SK-N-SH (cell line): ENCODE measurements around the gene SNX10. TPM values are rescaled to one million over a fixed set of nuclear protein-coding genes. Genes with fewer than 3 reads are reported as not detected.
A peak's percentile ranks its signal among the peaks of the same experiment; 100 is the strongest.

ENCODE experiments used
- CTCF ChIA-PET: fragments of 300-600, 350-600 bp; formaldehyde crosslinking; extraction: SDS; loops from one replicate; lab custom pipeline; 2021; lab: Yijun Ruan, JAX
- POLR2A ChIA-PET: fragments of 350-600 bp; sonication (Branson Sonifier 250); formaldehyde crosslinking; extraction: SDS; loops from one replicate; lab custom pipeline; 2020; ENCODE audit warnings: antibody characterized with exemption, inconsistent platforms; lab: Yijun Ruan, JAX
- DNase-seq: peaks from one replicate; pipeline ENCODE4 v3.0.0; 2012
- H2AFZ ChIP-seq: fragments of 200-600 bp; sonication (generic); 2 replicates; pipeline ENCODE4 v1.8.1; 2016; ENCODE audit warnings: antibody characterized with exemption, mild to moderate bottlenecking, low read depth
- H3F3A ChIP-seq: fragments of 200-600 bp; sonication (generic); replicated peaks from 2 replicates; pipeline ENCODE3; 2016; ENCODE audit warnings: antibody characterized with exemption, mild to moderate bottlenecking; ENCODE audit not compliant: insufficient read depth
- H3K27ac ChIP-seq, 2 experiments: fragments of 200-500 bp in 1 of 2; fragments of 200-600 bp in 1 of 2; sonication (Bioruptor generic) in 1 of 2; sonication (generic), shearing (Covaris generic) in 1 of 2; 2 replicates each; pipeline versions ENCODE4 v1.5.1 to v1.6.1; 2014 to 2016; ENCODE audit warnings: low read depth in 2 of 2, inconsistent platforms in 1 of 2, low read length in 1 of 2, mild to moderate bottlenecking in 1 of 2, mixed read lengths in 1 of 2
- H3K27me3 ChIP-seq: fragments of 200-600 bp; sonication (generic), shearing (Covaris generic); 2 replicates; pipeline ENCODE4 v1.6.1; 2016; ENCODE audit warnings: mixed run types; ENCODE audit not compliant: insufficient read depth
- H3K36me3 ChIP-seq, 2 experiments: fragments of 200-500 bp in 1 of 2; fragments of 200-600 bp in 1 of 2; sonication (Bioruptor generic) in 1 of 2; sonication (generic) in 1 of 2; replicated peaks in 1 of 2; 2 replicates each; pipeline versions ENCODE3 to v1.5.1; 2014 to 2016; ENCODE audit warnings: low read length in 1 of 2, mild to moderate bottlenecking in 1 of 2; ENCODE audit not compliant: insufficient read depth in 2 of 2, control insufficient read depth in 1 of 2
- H3K4me1 ChIP-seq, 2 experiments: fragments of 200-500 bp in 1 of 2; fragments of 200-600 bp in 1 of 2; sonication (Bioruptor generic) in 1 of 2; sonication (generic), shearing (Covaris generic) in 1 of 2; 2 replicates each; pipeline versions ENCODE4 v1.5.1 to v1.6.1; 2014 to 2016; ENCODE audit warnings: low read depth in 1 of 2, low read length in 1 of 2, mixed run types in 1 of 2; ENCODE audit not compliant: insufficient read depth in 2 of 2, control insufficient read depth in 1 of 2
- H3K4me2 ChIP-seq: fragments of 200-600 bp; sonication (generic), shearing (Covaris generic); 2 replicates; pipeline ENCODE4 v1.6.1; 2017; ENCODE audit warnings: mixed run types
- H3K4me3 ChIP-seq, 2 experiments: fragments of 200-500 bp in 1 of 2; fragments of 200-600 bp in 1 of 2; sonication (Bioruptor generic) in 1 of 2; sonication (generic), shearing (Covaris generic) in 1 of 2; 2 replicates each; pipeline versions ENCODE4 v1.5.1 to v1.8.1; 2014 to 2016; ENCODE audit warnings: low read depth in 2 of 2, inconsistent platforms in 1 of 2, low read length in 1 of 2, mild to moderate bottlenecking in 1 of 2, mixed read lengths in 1 of 2, moderate library complexity in 1 of 2
- H3K79me2 ChIP-seq: fragments of 200-600 bp; sonication (generic); 2 replicates; pipeline ENCODE4 v1.8.1; 2017; ENCODE audit warnings: mild to moderate bottlenecking; ENCODE audit not compliant: insufficient read depth
- H3K9ac ChIP-seq: fragments of 200-600 bp; sonication (generic); 2 replicates; pipeline ENCODE4 v1.6.1; 2017; ENCODE audit warnings: mixed run types
- H3K9me2 ChIP-seq: fragments of 200-600 bp; sonication (generic); 2 replicates; pipeline ENCODE4 v1.6.1; 2017; ENCODE audit warnings: mixed run types
- H3K9me3 ChIP-seq: fragments of 200-600 bp; sonication (generic); 2 replicates; pipeline ENCODE4 v1.6.1; 2017; ENCODE audit warnings: mixed run types, mild to moderate bottlenecking, moderate library complexity
- H4K20me1 ChIP-seq: fragments of 200-600 bp; sonication (generic); 2 replicates; pipeline ENCODE4 v1.6.1; 2017; ENCODE audit warnings: mild to moderate bottlenecking, mixed run types; ENCODE audit not compliant: insufficient read depth
- CHD2 ChIP-seq: fragments of 150-350 bp; IDR thresholded peaks from 2 replicates; pipeline ENCODE4 v1.6.1; 2018; ENCODE audit warnings: low read length; ENCODE audit not compliant: partially characterized antibody
- EP300 ChIP-seq, 2 experiments: IDR thresholded peaks; 2 replicates each; pipeline versions ENCODE4 v1.4.0 to v1.6.1; 2012; ENCODE audit warnings: borderline replicate concordance in 1 of 2, low read depth in 1 of 2, low read length in 1 of 2
- EZH2phosphoT487 ChIP-seq: fragments of 200-600 bp; sonication (generic); IDR thresholded peaks from 2 replicates; pipeline ENCODE4 v1.6.1; 2017; ENCODE audit warnings: low read depth, mixed run types, mild to moderate bottlenecking, antibody characterized with exemption, moderate library complexity, borderline replicate concordance
- IRF3 ChIP-seq: fragments of 150-350 bp; IDR thresholded peaks from 2 replicates; pipeline ENCODE4 v1.6.1; 2016; ENCODE audit warnings: mild to moderate bottlenecking, low read depth, low read length
- MXI1 ChIP-seq: IDR thresholded peaks from 2 replicates; pipeline ENCODE4 v1.6.1; 2012; ENCODE audit warnings: mild to moderate bottlenecking, low read depth, low read length, improper control_type of control experiment
- RAD21 ChIP-seq: IDR thresholded peaks from 2 replicates; pipeline ENCODE4 v1.6.1; 2012; ENCODE audit warnings: mild to moderate bottlenecking, low read length
- REST ChIP-seq: IDR thresholded peaks from 2 replicates; pipeline ENCODE4 v1.6.1; 2012; ENCODE audit warnings: mild to moderate bottlenecking, low read depth, low read length, moderate library complexity
- SIN3A ChIP-seq: IDR thresholded peaks from 2 replicates; pipeline ENCODE4 v1.6.1; 2012; ENCODE audit warnings: low read depth, mild to moderate bottlenecking, low read length, moderate library complexity, borderline replicate concordance
- SMC3 ChIP-seq: IDR thresholded peaks from 2 replicates; pipeline ENCODE4 v1.6.1; 2012; ENCODE audit warnings: low read depth, low read length, improper control_type of control experiment
- WGBS: methylation state at CpG from one replicate; pipeline ENCODE4 v1.1.6; 2017; ENCODE audit warnings: low lambda C conversion rate; 5-methylcytosine and 5-hydroxymethylcytosine counted together
- polyA plus RNA-seq, 3 experiments: library from polyadenylated mRNA; depleted of rRNA; stranded (reverse); fragments of >200 nt; gene quantifications; 2 replicates each; pipeline ENCODE4 v1.2.3, GENCODE V29; 2012
- TF ChIP-seq, protein P1 (sequence below): IDR thresholded peaks from 2 replicates; pipeline ENCODE4 v1.4.0; 2012; ENCODE audit warnings: low read depth, borderline replicate concordance

SNX10 gene
- polyA plus RNA-seq (2012; rRNA removed), result 0.02 and 0.13 TPM in 2 replicates
- polyA plus RNA-seq (2012; cell fraction: cytosol; rRNA removed), result 0.09 and 0.21 TPM in 2 replicates
- 0.07 and 0.12 TPM in 2 replicates for polyA plus RNA-seq (2012; cell fraction: nucleus; rRNA removed)

DNA sequence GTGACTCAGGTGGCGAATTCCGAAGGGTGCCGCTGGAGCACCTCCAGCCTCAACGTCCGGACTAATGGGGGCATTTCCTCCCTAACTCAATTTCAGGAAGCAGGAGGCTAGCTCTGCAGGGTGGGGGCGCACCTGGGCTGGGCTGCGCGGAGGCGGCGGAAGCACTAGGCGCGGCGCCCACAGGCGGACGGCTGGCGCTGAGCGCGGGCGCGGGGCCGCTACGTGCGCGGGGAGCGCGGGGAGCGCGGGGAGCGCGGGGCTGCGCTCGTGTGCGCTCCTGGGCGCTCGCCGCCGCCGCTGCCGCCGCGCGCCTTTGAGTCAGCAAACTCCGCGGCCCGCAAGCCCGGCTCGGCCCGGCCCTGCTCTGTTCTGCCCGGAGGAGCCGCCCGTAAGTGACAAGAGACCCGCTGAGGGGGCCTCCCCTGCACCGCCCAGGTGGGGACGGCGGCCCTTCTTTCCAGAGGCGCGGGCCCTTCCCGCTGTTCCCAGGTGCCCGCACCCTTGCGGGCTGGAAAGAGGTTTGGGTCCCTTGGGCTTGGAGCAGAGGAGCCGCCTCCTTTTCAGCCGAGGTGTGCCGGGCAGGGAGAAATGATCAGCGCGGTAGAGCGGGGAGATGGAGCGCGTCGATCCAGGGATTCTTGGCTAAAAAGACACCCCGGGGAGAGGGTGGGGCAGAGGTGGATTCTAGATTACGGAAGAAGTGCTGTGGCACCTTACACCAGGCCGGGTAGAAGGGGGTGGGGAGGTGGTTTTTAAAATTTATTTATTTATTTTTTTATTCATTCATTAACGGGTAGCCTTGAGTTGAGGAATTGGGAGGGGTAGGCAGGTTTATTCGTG lies at the start of gene SNX10:
Gene SNX10, plus strand, starts transcription at position 164 of the 840 bp plus-strand sequence. CDS start 54,581 bp downstream, outside the sequence.
- Histone ChIP-seq H3K27ac (no peak within 1 kb of the TSS), H3K4me3 (peak within 1 kb of the TSS; percentile 50 to 59), H4K20me1 (no peaks in the 10 kb centered on the region), H3K27me3 (no peaks in the 10 kb centered on the region), H3K79me2 (no peaks in the 10 kb centered on the region), H2AFZ (0 out of 2 replicates have a peak within 1 kb of the TSS, but pooled peaks have one; percentile 71), H3K4me1 (peaks cover 0 to 9% of the 10 kb centered on the region in 2 experiments; a peak in 1 of 4 replicates), H3K36me3 (no peaks in the 10 kb centered on the region), H3K9me3 (no peaks in the 10 kb centered on the region), H3F3A (no peaks in the 10 kb centered on the region), H3K9ac (no peak within 1 kb of the TSS), H3K9me2 (no peaks in the 10 kb centered on the region), H3K4me2 (peak within 1 kb of the TSS; percentile 66; the same call in 1 of the 2 replicates)
- peak; percentile 85 for DNase-seq
- 31% methylated on average over 21 of the region's 74 CpGs for WGBS
- ChIA-PET POLR2A (no interaction called here), CTCF (interaction anchor here (0.8 to 1.9 kb wide), 5 partner anchors 37 to 399 kb away, joined by 3 to 4 read pairs (median 4); no protein-coding TSS in a partner anchor)
- TF ChIP-seq RAD21, result 0 out of 2 replicates have a peak, but pooled peaks have one; percentile 25
- TF ChIP-seq, protein P1, sequence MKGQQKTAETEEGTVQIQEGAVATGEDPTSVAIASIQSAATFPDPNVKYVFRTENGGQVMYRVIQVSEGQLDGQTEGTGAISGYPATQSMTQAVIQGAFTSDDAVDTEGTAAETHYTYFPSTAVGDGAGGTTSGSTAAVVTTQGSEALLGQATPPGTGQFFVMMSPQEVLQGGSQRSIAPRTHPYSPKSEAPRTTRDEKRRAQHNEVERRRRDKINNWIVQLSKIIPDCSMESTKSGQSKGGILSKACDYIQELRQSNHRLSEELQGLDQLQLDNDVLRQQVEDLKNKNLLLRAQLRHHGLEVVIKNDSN, result no peak
- no peak for TF ChIP-seq EZH2phosphoT487

DNA sequence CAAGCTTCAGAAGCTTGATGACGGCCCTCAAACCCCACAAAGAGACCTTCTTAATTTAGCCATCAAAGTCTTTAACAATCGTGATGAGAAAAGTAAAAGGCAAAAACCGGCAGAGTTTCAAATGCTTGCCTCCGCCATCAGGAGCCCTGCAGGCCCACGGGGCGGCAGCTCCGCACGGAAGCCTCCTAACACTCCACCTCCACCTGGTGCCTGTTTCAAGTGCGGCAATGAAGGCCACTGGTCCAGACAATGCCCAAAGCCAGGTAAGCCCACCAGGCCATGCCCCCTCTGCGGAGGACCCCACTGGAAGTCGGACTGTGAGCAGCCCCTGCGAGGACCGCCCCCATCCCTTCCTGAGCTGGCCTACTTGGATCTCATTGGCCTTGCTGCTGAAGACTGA lies 46.5 kb upstream of the SNX10 start:
- 70% methylated on average over 13 of the region's 13 CpGs for WGBS
- CTCF ChIA-PET, result no interaction called here
- H3K36me3 ChIP-seq, result no peaks in the 10 kb centered on the region
- no peaks in the 10 kb centered on the region for H3F3A ChIP-seq
- no peak overlapping the region for H3K4me3 ChIP-seq
- H4K20me1 ChIP-seq, result no peaks in the 10 kb centered on the region
- H3K27me3 ChIP-seq, result 0 out of 2 replicates have a peak, but pooled peaks cover 4% of the 10 kb centered on the region
- H3K4me1 ChIP-seq, result no peaks in the 10 kb centered on the region
- TF ChIP-seq SIN3A, result no peak
- TF ChIP-seq MXI1, result no peak
- no peaks in the 10 kb centered on the region for H3K79me2 ChIP-seq
- no peak for DNase-seq
- no peak overlapping the region for H3K9ac ChIP-seq
- POLR2A ChIA-PET, result no interaction called here
- no peak overlapping the region for H2AFZ ChIP-seq
- H3K4me2 ChIP-seq, result no peak overlapping the region
- H3K9me2 ChIP-seq, result no peaks in the 10 kb centered on the region
- H3K9me3 ChIP-seq, result no peaks in the 10 kb centered on the region
- no peak overlapping the region for H3K27ac ChIP-seq

- Histone ChIP-seq H3K4me1 (no peaks in the 10 kb centered on the region), H3K9ac (no peak overlapping the region), H3K9me2 (no peaks in the 10 kb centered on the region), H3K27me3 (no peaks in the 10 kb centered on the region; the same call in 1 of the 2 replicates), H3F3A (no peaks in the 10 kb centered on the region), H2AFZ (no peak overlapping the region), H3K9me3 (no peaks in the 10 kb centered on the region), H3K4me3 (no peak overlapping the region), H4K20me1 (no peaks in the 10 kb centered on the region), H3K27ac (no peak overlapping the region), H3K79me2 (no peaks in the 10 kb centered on the region), H3K4me2 (no peak overlapping the region), H3K36me3 (no peaks in the 10 kb centered on the region)
- WGBS, result 80% methylated on average over 12 of the region's 12 CpGs
- ChIA-PET CTCF (no interaction called here), POLR2A (no interaction called here)
- no peak for DNase-seq
- no peak for TF ChIP-seq CHD2
- no peak for TF ChIP-seq RAD21
- no peak for TF ChIP-seq IRF3
- TF ChIP-seq EP300 (IDR thresholded peaks at IDR 0.05; ENCODE audit: borderline replicate concordance in 1 of 2, low read depth in 1 of 2, low read length in 1 of 2), result no peak
- TF ChIP-seq, protein P1, result no peak
- TF ChIP-seq SMC3, result no peak
- no peak for TF ChIP-seq REST
Observed at GRCh38 chr7:26250239-26250638, 41.4 kb upstream of the SNX10 start.
